ENCODE measurements around the gene FAM221B. TPM values are rescaled to one million over a fixed set of nuclear protein-coding genes. Genes with fewer than 3 reads are reported as not detected.

Gene FAM221B
- total and polyA plus RNA-seq, 9 of the 15 experiments (the other 6 are each of a cell fraction or from before 2014, with no cell fraction given) = 0.01 TPM; not detected in 8

DNA sequence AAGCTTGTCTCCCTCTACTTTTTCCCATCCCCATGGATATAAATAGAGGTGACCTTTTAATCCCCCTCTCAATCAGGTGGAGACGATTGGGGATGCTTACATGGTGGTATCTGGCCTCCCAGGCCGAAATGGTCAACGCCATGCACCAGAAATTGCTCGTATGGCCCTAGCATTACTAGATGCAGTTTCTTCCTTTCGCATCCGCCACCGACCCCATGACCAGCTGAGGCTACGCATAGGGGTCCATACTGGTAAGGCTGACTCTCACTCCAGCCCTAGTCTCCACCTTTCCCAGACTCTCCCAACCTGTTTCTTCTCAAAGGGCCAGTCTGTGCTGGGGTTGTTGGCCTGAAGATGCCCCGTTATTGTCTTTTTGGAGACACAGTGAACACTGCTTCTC, 20.1 kb downstream of the FAM221B start (continued):
- TF ChIP-seq, protein P1, sequence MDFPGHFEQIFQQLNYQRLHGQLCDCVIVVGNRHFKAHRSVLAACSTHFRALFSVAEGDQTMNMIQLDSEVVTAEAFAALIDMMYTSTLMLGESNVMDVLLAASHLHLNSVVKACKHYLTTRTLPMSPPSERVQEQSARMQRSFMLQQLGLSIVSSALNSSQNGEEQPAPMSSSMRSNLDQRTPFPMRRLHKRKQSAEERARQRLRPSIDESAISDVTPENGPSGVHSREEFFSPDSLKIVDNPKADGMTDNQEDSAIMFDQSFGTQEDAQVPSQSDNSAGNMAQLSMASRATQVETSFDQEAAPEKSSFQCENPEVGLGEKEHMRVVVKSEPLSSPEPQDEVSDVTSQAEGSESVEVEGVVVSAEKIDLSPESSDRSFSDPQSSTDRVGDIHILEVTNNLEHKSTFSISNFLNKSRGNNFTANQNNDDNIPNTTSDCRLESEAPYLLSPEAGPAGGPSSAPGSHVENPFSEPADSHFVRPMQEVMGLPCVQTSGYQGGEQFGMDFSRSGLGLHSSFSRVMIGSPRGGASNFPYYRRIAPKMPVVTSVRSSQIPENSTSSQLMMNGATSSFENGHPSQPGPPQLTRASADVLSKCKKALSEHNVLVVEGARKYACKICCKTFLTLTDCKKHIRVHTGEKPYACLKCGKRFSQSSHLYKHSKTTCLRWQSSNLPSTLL (IDR thresholded peaks at IDR 0.05) = no peak
- no peak for TF ChIP-seq MAFK (IDR thresholded peaks at IDR 0.05; ENCODE audit: low read length)
- TF ChIP-seq L3MBTL2 (IDR thresholded peaks at IDR 0.05) = no peak
- TF ChIP-seq, protein P2, sequence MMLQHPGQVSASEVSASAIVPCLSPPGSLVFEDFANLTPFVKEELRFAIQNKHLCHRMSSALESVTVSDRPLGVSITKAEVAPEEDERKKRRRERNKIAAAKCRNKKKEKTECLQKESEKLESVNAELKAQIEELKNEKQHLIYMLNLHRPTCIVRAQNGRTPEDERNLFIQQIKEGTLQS (IDR thresholded peaks at IDR 0.05) = no peak
- TF ChIP-seq, protein P2 (CRISPR knock-in tag; conservative IDR thresholded peaks at IDR 0.05) = no peak
- no peak for TF ChIP-seq ZNF77 (CRISPR knock-in tag; IDR thresholded peaks at IDR 0.05)
- TF ChIP-seq U2AF1 (optimal IDR thresholded peaks at IDR 0.05; ENCODE audit: low read depth, low read length) = no peak
- TF ChIP-seq, protein P3, sequence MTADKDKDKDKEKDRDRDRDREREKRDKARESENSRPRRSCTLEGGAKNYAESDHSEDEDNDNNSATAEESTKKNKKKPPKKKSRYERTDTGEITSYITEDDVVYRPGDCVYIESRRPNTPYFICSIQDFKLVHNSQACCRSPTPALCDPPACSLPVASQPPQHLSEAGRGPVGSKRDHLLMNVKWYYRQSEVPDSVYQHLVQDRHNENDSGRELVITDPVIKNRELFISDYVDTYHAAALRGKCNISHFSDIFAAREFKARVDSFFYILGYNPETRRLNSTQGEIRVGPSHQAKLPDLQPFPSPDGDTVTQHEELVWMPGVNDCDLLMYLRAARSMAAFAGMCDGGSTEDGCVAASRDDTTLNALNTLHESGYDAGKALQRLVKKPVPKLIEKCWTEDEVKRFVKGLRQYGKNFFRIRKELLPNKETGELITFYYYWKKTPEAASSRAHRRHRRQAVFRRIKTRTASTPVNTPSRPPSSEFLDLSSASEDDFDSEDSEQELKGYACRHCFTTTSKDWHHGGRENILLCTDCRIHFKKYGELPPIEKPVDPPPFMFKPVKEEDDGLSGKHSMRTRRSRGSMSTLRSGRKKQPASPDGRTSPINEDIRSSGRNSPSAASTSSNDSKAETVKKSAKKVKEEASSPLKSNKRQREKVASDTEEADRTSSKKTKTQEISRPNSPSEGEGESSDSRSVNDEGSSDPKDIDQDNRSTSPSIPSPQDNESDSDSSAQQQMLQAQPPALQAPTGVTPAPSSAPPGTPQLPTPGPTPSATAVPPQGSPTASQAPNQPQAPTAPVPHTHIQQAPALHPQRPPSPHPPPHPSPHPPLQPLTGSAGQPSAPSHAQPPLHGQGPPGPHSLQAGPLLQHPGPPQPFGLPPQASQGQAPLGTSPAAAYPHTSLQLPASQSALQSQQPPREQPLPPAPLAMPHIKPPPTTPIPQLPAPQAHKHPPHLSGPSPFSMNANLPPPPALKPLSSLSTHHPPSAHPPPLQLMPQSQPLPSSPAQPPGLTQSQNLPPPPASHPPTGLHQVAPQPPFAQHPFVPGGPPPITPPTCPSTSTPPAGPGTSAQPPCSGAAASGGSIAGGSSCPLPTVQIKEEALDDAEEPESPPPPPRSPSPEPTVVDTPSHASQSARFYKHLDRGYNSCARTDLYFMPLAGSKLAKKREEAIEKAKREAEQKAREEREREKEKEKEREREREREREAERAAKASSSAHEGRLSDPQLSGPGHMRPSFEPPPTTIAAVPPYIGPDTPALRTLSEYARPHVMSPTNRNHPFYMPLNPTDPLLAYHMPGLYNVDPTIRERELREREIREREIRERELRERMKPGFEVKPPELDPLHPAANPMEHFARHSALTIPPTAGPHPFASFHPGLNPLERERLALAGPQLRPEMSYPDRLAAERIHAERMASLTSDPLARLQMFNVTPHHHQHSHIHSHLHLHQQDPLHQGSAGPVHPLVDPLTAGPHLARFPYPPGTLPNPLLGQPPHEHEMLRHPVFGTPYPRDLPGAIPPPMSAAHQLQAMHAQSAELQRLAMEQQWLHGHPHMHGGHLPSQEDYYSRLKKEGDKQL (CRISPR knock-in tag; IDR thresholded peaks at IDR 0.05; ENCODE audit: borderline replicate concordance) = no peak
- TF ChIP-seq HMGN3 (IDR thresholded peaks at IDR 0.05; ENCODE audit: borderline replicate concordance, extremely low read depth, insufficient read length, low read depth, low read length) = no peak

Data from K562 (cell line).